Colon (tissue), 2 donors: ENCODE results near the gene MEFV.
"Not testable (repeated sequence)": the region's sequence is repeated elsewhere in the genome, so short reads cannot be mapped to it uniquely, and the experiment has no call there.

ENCODE experiments used
- FAIRE-seq: peaks from 2 replicates; lab custom pipeline; 2012; peaks lifted over from hg19 to GRCh38; lab: Jason Lieb, UNC
- donor health status: control.
- donor health status: control.

The MEFV gene

DNA sequence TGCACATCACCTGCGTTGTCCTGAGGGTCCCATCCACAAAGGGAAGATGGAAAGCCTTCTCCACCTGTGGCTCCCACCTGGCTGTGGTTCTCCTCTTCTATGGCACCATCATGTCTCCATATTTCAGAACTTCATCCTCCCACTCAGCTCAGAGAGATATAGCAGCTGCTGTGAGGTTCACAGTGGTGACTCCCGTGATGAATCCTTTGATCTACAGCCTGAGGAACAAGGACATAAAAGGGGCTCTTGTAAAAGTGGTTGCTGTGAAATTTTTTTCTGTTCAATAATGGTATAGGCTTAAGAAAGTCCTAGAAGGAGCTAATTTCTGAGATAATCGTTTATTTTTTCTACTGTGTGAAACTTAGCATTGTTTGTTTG is 40.2 kb downstream of the MEFV start:
- FAIRE-seq = no peak

- FAIRE-seq = no peak
These were observed 40.7 kb downstream of the MEFV start for GRCh38 chr16:3215601-3216262.

- FAIRE-seq = no peak
These were observed 41.4 kb downstream of the MEFV start for GRCh38 chr16:3214904-3215600.

DNA sequence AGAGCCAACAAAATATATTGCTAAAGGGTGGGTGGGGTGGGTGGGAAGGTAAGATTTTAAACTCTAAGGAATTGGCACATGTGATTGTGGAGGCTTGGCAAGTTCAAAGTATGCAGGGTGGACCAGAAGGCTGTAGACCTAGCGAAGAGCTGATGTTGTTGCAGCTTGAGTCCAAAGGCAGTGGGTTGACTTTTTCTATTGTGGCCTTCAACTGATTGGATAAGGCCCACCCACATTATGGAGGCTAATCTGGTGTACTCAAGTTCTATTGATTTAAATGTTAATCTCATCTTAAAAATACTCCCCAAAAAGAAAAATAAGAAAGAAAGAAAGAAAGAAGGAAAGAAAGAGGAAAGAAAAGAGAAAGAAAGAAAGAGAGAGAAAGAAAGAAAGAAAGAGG is 43.9 kb downstream of the MEFV start:
- FAIRE-seq = no peak

DNA sequence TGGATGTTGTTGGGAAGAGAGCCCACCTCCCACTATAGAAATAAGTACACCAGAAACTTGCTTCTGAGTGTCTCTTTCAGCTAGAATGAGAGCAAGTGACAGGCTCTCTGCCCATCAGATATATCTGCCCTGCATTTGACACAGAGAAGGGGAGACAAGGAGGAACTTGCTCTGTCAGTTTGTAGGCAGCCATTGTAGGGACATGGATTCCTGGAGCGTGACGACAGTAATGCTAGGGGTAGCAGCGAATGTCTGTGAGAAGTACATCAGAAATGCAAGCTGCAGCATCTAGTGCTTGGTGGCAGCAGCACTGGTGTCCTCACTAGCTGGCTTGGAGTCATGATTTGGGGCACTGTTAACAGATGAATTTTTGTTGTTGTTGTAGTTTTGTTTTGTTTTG is 44.4 kb downstream of the MEFV start:
- no peak for FAIRE-seq

- FAIRE-seq = no peak
These were observed 49.1 kb downstream of the MEFV start for GRCh38 chr16:3207086-3207953.

GRCh38 chr16:3205939-3206338 is 50.5 kb downstream of the MEFV start:
- FAIRE-seq = not testable (repeated sequence)

GRCh38 chr16:3202903-3203539 is 53.4 kb downstream of the MEFV start:
- no peak for FAIRE-seq

DNA sequence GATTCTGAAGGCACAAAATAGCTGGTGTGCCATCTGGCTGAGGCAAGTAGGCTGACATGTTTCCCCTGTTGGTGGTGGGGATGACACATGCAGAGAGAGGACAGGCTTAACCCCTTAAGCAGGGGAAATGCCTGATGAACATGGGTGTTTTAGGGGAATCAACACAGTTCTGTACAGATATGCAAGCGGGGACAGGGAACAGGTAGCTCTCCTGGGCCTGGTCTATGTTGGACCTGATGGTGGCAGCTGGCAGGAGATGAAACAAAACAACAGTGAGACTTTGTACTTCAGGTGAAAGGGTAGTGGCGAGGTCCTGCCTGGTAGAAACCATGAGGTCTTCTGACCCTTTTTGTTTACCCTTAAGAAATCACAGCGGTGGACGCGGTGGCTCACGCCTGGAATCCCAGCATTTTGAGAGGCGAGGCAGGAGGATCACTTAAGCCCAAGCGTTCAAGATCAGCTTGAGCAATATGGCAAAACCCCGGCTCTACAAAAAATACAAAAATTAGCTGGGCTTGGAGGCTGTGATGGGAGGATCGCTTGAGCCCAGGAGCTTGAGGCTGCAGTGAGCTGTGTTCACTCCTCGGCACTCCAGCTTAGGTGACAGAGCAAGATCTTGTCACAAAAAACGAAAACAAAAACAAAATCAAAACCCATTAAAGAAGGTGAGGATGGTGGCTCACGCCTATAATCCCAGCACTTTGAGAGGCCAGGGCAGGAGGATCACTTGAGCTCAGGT is 57.9 kb downstream of the MEFV start:
- no peak for FAIRE-seq

DNA sequence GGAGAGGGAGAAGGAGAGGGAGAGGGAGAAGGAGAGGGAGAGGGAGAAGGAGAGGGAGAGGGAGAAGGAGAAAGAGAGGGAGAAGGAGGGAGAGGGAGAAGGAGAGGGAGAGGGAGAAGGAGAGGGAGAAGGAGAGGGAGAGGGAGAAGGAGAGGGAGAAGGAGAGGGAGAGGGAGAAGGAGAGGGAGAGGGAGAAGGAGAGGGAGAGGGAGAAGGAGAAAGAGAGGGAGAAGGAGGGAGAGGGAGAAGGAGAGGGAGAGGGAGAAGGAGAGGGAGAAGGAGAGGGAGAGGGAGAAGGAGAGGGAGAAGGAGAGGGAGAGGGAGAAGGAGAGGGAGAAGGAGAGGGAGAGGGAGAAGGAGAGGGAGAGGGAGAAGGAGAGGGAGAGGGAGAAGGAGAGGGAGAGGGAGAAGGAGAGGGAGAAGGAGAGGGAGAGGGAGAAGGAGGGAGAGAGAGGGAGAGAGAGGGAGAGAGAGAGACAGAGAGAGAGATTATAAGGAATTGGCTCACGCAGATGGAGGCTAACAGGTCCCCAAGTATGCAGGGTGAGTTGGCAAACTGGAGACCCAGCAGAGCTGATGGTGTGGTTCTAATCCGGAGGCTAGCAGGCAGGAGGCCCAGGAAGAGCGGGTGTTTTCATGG is 58.6 kb downstream of the MEFV start:
- not testable (repeated sequence) for FAIRE-seq

DNA sequence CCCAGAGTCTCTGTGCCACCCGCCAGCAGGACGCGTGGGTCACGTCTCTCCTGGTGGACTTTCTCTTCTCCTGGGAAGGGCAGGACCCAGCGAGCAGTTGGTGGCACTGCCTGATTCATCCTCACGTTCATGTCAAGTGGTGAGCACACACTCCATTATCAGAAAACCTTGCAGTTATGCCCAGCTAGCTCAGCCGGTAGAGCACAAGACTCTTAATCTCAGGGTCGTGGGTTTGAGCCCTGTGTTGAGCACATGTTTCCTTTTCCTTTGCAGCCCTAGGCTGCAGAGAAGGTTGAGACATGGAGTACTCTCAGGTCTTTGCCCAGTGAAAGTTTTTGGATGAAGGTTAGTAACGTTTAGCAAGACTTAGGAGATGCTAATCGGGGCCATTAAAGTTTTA is 60.5 kb downstream of the MEFV start:
- FAIRE-seq = no peak

DNA sequence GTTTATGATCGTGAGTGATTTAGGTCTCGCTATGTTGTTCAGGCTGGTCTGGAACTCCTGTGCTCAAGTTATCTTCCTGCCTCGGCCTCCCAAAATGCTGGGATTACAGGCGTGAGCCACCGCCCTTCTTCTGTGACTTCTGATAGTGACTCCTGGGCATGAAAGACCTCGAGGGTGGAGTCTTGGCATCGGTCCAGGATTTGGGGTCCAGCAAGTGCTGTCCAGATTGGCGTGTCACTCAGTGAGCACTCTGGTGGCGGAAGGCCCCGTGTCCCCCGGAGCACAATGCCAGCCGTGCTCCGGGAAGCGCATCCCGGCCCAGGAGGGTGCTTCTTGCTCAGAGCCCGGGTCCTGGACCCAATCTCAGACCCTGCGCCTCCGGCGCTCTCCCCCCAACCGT is 61.6 kb downstream of the MEFV start:
- FAIRE-seq = no peak

DNA sequence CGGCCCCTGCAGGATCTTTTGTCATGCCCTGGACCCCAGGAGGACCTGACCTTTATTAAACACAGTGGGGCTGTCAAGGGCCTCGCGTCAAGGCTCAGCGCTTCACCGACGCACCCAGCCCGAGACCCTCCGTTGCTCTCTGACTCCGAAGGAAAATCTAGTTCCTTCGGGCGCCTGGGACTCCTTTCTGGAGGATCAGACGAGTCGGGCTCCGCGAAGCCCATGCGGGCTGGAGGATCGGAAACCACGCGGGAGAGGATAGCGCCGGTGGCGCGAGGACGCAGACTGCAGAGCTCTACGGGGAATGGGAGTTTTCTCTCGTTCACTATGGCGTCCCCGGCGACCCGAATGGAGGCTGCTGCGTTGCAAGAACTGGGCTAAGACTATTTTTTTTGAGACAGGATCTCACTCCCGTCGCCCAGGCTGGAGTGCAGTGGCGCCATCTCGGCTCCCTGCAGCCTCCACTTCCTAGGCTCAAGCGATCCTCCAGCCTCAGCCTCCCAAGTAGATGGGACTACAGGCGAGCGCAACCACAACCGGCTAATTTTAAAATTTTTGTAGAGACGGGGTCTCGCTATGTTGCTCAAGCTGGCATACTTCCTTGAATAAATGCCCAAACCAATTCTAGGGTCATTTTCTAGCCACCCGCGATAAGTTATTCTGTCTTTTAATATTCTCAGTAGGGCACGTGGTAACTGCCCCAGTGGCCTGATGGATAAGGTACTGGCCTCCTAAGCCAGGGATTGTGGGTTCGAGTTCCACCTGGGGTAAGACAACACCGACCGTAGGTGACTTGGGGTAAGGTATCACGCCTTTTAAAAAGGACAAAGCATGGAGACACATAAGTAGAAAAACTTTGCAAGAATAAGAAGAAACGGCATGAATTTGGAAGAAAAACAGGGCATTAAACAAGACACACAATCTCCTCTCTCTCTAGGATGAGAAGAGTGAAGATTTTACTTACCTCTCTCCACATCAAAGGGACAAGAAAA is 62.9 kb downstream of the MEFV start:
- FAIRE-seq = no peak

DNA sequence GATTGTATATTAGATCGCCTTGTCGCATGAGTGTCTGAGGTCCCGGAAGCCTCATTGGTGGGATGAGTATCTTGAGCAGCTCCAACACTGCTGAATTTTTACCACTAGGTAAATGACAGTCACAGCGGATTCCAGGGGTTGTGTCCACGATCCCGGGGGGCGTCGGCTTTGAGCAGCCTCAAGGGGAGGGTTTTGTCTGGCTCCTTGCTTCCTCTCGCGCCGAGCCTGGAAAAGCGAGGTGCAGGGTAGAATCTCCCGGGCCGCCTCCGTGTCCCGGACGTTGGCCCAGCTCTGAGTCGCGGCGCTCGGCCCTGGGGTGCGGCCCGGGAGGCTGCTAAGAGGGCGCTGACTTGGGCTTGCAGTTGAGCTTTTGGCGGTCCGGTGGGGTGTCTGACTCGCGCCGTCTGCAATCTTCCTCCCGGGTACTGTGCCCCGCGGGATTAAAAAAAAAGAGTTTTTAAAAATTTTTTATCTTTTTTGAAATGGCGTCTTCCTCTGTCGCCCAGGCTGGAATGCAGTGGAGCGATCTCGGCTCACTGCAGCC is 63.9 kb downstream of the MEFV start:
- no peak for FAIRE-seq
